SK-N-SH (cell line): ENCODE data around the gene CADM2.

ENCODE experiments used
- CTCF ChIP-seq: fragments of 200-600 bp; sonication (generic); IDR thresholded peaks from 2 replicates; pipeline ENCODE4 v1.6.1; 2017; ENCODE audit warnings: antibody characterized with exemption, mild to moderate bottlenecking, moderate library complexity
- EP300 ChIP-seq, 2 experiments: IDR thresholded peaks; 2 replicates each; pipeline versions ENCODE4 v1.4.0 to v1.6.1; 2012; ENCODE audit warnings: borderline replicate concordance in 1 of 2, low read depth in 1 of 2, low read length in 1 of 2
- NRF1 ChIP-seq: IDR thresholded peaks from 2 replicates; pipeline ENCODE4 v1.6.1; 2012; ENCODE audit warnings: low read depth, mild to moderate bottlenecking, low read length
- PBX3 ChIP-seq: IDR thresholded peaks from 2 replicates; pipeline ENCODE4; 2012
- POLR2AphosphoS5 ChIP-seq: IDR thresholded peaks from 2 replicates; pipeline ENCODE4 v1.6.1; 2012; ENCODE audit warnings: low read depth, low read length
- REST ChIP-seq: IDR thresholded peaks from 2 replicates; pipeline ENCODE4 v1.6.1; 2012; ENCODE audit warnings: mild to moderate bottlenecking, low read depth, low read length, moderate library complexity
- RXRA ChIP-seq: IDR thresholded peaks from 2 replicates; pipeline ENCODE4 v1.4.0; 2012; ENCODE audit warnings: low read depth, mild to moderate bottlenecking, borderline replicate concordance
- SMC3 ChIP-seq: IDR thresholded peaks from 2 replicates; pipeline ENCODE4 v1.6.1; 2012; ENCODE audit warnings: low read depth, low read length, improper control_type of control experiment
- TAF1 ChIP-seq: IDR thresholded peaks from 2 replicates; pipeline ENCODE4 v1.6.1; 2012; ENCODE audit warnings: low read depth, mild to moderate bottlenecking, low read length, moderate library complexity, borderline replicate concordance
- TCF12 ChIP-seq: IDR thresholded peaks from 2 replicates; pipeline ENCODE4 v1.4.0; 2012
- USF1 ChIP-seq: IDR thresholded peaks from 2 replicates; pipeline ENCODE4 v1.4.0; 2012; ENCODE audit warnings: low read depth, borderline replicate concordance
- USF2 ChIP-seq: fragments of 150-350 bp; IDR thresholded peaks from 2 replicates; pipeline ENCODE4 v1.6.1; 2017; ENCODE audit warnings: antibody characterized with exemption, low read length, low read depth, borderline replicate concordance

GRCh38 chr3:85800676-85801075 lies 841.9 kb downstream of the CADM2 start:
- TF ChIP-seq TAF1 (no peak), CTCF (no peak), NRF1 (no peak), SMC3 (no peak), RXRA (no peak), POLR2AphosphoS5 (no peak), TCF12 (no peak), EP300 (IDR thresholded peaks at IDR 0.05; ENCODE audit: borderline replicate concordance in 1 of 2, low read depth in 1 of 2, low read length in 1 of 2) (no peak), PBX3 (no peak), USF2 (no peak), REST (no peak), USF1 (no peak)
